Measurements from ENCODE around the gene NFYC. TPM values are rescaled to one million over a fixed set of nuclear protein-coding genes. Genes with fewer than 3 reads are reported as not detected.

NFYC gene
- total and polyA plus RNA-seq, 4 experiments from 2014 or later: 47.7 to 73.6 (median 68.8) TPM

GRCh38 chr1:40664167-40664537 lies 27.4 kb upstream of the NFYC start:
- Mint-ChIP-seq H3K4me1 (peaks cover 4 to 41% (median 14%) of the 10 kb centered on the region in 4 donors), H3K27me3 (no peaks in the 10 kb centered on the region), H3K9me3 (no peaks in the 10 kb centered on the region), H3K27ac (peak overlapping the region in 1 of 7 donors; percentile 24), H3K4me3 (peak overlapping the region; percentile 62 to 87 (median 82)), H3K36me3 (no peaks in the 10 kb centered on the region)
- ChIA-PET POLR2A (ENCODE audit: partially characterized antibody) (interaction anchor here (3.6 kb wide), 1 partner anchor 28 kb away, joined by 28 read pairs; the partner anchor contains the start of gene NFYC), CTCF (ENCODE audit: partially characterized antibody) (interaction anchor here (0.5 to 2.6 kb wide), 3 partner anchors 51 to 495 kb away, joined by 3 to 7 read pairs (median 3); no protein-coding TSS in a partner anchor)
- no peak for DNase-seq
- peaks cover 20% of the 10 kb centered on the region for H3K4me1 ChIP-seq (ENCODE audit: insufficient read depth, low read length)
- H3K36me3 ChIP-seq (ENCODE audit: insufficient read depth, low read length): no peaks in the 10 kb centered on the region
- H3K9me3 ChIP-seq (ENCODE audit: control insufficient read depth in 1 of 2, low read length in 2 of 2): no peaks in the 10 kb centered on the region
- H3K27ac ChIP-seq (ENCODE audit: low read depth, low read length): no peak overlapping the region
- H3K27me3 ChIP-seq (ENCODE audit: insufficient read depth, low read length): no peaks in the 10 kb centered on the region
- intact Hi-C loops (cut with micrococcal nuclease): no loop called here
- no peak overlapping the region for H3K4me3 ChIP-seq (ENCODE audit: low read length in 2 of 2)

GRCh38 chr1:40664791-40665190 lies 26.7 kb upstream of the NFYC start:
- Histone ChIP-seq H3K4me1 (ENCODE audit: insufficient read depth, low read length) (peaks cover 21% of the 10 kb centered on the region), H3K9me3 (ENCODE audit: control insufficient read depth in 1 of 2, low read length in 2 of 2) (no peaks in the 10 kb centered on the region), H3K27ac (ENCODE audit: low read depth, low read length) (no peak overlapping the region), H3K4me3 (ENCODE audit: low read length in 2 of 2) (peak overlapping the region in 1 of 2 donors; percentile 23), H3K36me3 (ENCODE audit: insufficient read depth, low read length) (no peaks in the 10 kb centered on the region), H3K27me3 (ENCODE audit: insufficient read depth, low read length) (no peaks in the 10 kb centered on the region)
- intact Hi-C loops (cut with micrococcal nuclease): loop anchor here (1.0 to 5.0 kb wide), 3 partner anchors 27 to 198 kb away; partner anchors contain the start of genes CITED4 and NFYC
- Mint-ChIP-seq H3K4me3 (peak overlapping the region; percentile 71 to 87 (median 82)), H3K27me3 (no peaks in the 10 kb centered on the region), H3K27ac (peak overlapping the region in 4 of 7 donors; percentile 24 to 48 (median 40)), H3K36me3 (no peaks in the 10 kb centered on the region), H3K9me3 (no peaks in the 10 kb centered on the region), H3K4me1 (peaks cover 4 to 41% (median 15%) of the 10 kb centered on the region in 4 donors)
- no peak for DNase-seq
- POLR2A ChIA-PET (ENCODE audit: partially characterized antibody): interaction anchor here (3.6 kb wide), 1 partner anchor 27 kb away, joined by 28 read pairs; the partner anchor contains the start of gene NFYC
- CTCF ChIA-PET (ENCODE audit: partially characterized antibody): interaction anchor here (1.0 to 2.6 kb wide), 3 partner anchors 26 to 110 kb away, joined by 3 to 10 read pairs (median 7); partner anchors contain the start of gene NFYC

- H3K36me3 Mint-ChIP-seq: no peaks in the 10 kb centered on the region
- H3K9me3 ChIP-seq (ENCODE audit: control insufficient read depth in 1 of 2, low read length in 2 of 2): no peaks in the 10 kb centered on the region
- H3K4me3 Mint-ChIP-seq: peak within 1 kb of the TSS; percentile 84 to 96 (median 88)
- peak within 1 kb of the TSS; percentile 23 for H3K4me3 ChIP-seq (ENCODE audit: low read length in 2 of 2)
- intact Hi-C loops (cut with micrococcal nuclease): loop anchor here (1.0 to 5.0 kb wide), 3 partner anchors 26 to 197 kb away; partner anchors contain the start of genes CITED4 and NFYC
- H3K27me3 ChIP-seq (ENCODE audit: insufficient read depth, low read length): no peaks in the 10 kb centered on the region
- no peaks in the 10 kb centered on the region for H3K27me3 Mint-ChIP-seq
- H3K4me1 Mint-ChIP-seq: peaks cover 4 to 41% (median 16%) of the 10 kb centered on the region in 4 donors
- H3K9me3 Mint-ChIP-seq: no peaks in the 10 kb centered on the region
- H3K36me3 ChIP-seq (ENCODE audit: insufficient read depth, low read length): no peaks in the 10 kb centered on the region
- POLR2A ChIA-PET (ENCODE audit: partially characterized antibody): interaction anchor here (0.7 to 3.6 kb wide), 2 partner anchors 26 to 28 kb away, joined by 3 to 28 read pairs; partner anchors contain the start of gene NFYC
- DNase-seq: peak; percentile 71 to 84 (median 75)
- peak within 1 kb of the TSS in 6 of 7 donors; percentile 68 to 88 (median 85) for H3K27ac Mint-ChIP-seq
- CTCF ChIA-PET (ENCODE audit: partially characterized antibody): interaction anchor here (2.6 kb wide), 1 partner anchor 25 kb away, joined by 10 read pairs; the partner anchor contains the start of gene NFYC
- no peak within 1 kb of the TSS for H3K27ac ChIP-seq (ENCODE audit: low read depth, low read length)
- H3K4me1 ChIP-seq (ENCODE audit: insufficient read depth, low read length): peaks cover 21% of the 10 kb centered on the region
Observed at GRCh38 chr1:40665335-40666171, 26.0 kb upstream of the NFYC start, which contains the start of gene RIMS3. Gene RIMS3, minus strand, starts transcription at chr1:40665682. Its CDS starts 23,757 bp downstream, at chr1:40641925.

GRCh38 chr1:40668769-40669525 lies 22.6 kb upstream of the NFYC start:
- intact Hi-C loops (cut with micrococcal nuclease): loop anchor here (2.0 to 5.0 kb wide), 2 partner anchors 42 to 524 kb away; no protein-coding TSS in a partner anchor

GRCh38 chr1:40673452-40673851 lies 18.1 kb upstream of the NFYC start:
- Mint-ChIP-seq H3K36me3 (no peaks in the 10 kb centered on the region), H3K27me3 (peaks cover 1 to 3% of the 10 kb centered on the region in 2 donors), H3K9me3 (no peaks in the 10 kb centered on the region), H3K4me1 (peaks cover 0 to 8% (median 3%) of the 10 kb centered on the region in 4 donors), H3K4me3 (no peak overlapping the region), H3K27ac (no peak overlapping the region)
- no peaks in the 10 kb centered on the region for H3K36me3 ChIP-seq (ENCODE audit: insufficient read depth, low read length)
- H3K27me3 ChIP-seq (ENCODE audit: insufficient read depth, low read length): no peaks in the 10 kb centered on the region
- ChIA-PET POLR2A (ENCODE audit: partially characterized antibody) (no interaction called here), CTCF (ENCODE audit: partially characterized antibody) (interaction anchor here (1.8 kb wide), 1 partner anchor 279 kb away, joined by 4 read pairs; no protein-coding TSS in a partner anchor)
- intact Hi-C loops (cut with micrococcal nuclease): no loop called here
- no peak overlapping the region for H3K4me3 ChIP-seq (ENCODE audit: low read length in 2 of 2)
- H3K27ac ChIP-seq (ENCODE audit: low read depth, low read length): no peak overlapping the region
- peaks cover 7% of the 10 kb centered on the region for H3K4me1 ChIP-seq (ENCODE audit: insufficient read depth, low read length)
- no peaks in the 10 kb centered on the region for H3K9me3 ChIP-seq (ENCODE audit: control insufficient read depth in 1 of 2, low read length in 2 of 2)
- no peak for DNase-seq

More at GRCh38 chr1:40668769-40669525, 22.6 kb upstream of the NFYC start:
- Histone ChIP-seq H3K27me3 (ENCODE audit: insufficient read depth, low read length) (no peaks in the 10 kb centered on the region), H3K4me1 (ENCODE audit: insufficient read depth, low read length) (peaks cover 21% of the 10 kb centered on the region), H3K27ac (ENCODE audit: low read depth, low read length) (no peak overlapping the region), H3K36me3 (ENCODE audit: insufficient read depth, low read length) (no peaks in the 10 kb centered on the region), H3K4me3 (ENCODE audit: low read length in 2 of 2) (peak overlapping the region in 1 of 2 donors; percentile 38), H3K9me3 (ENCODE audit: control insufficient read depth in 1 of 2, low read length in 2 of 2) (no peaks in the 10 kb centered on the region)
- no peaks in the 10 kb centered on the region for H3K9me3 Mint-ChIP-seq
- H3K27ac Mint-ChIP-seq: no peak overlapping the region
- H3K27me3 Mint-ChIP-seq: no peaks in the 10 kb centered on the region
- peak; percentile 73 to 78 (median 76) for DNase-seq
- ChIA-PET POLR2A (ENCODE audit: partially characterized antibody) (interaction anchor here (2.7 kb wide), 1 partner anchor 22 kb away, joined by 16 read pairs; the partner anchor contains the start of gene NFYC), CTCF (ENCODE audit: partially characterized antibody) (interaction anchor here (0.6 to 3.5 kb wide), 29 partner anchors 9 to 1725 kb away, joined by 3 to 24 read pairs (median 4); partner anchors contain the start of gene NFYC)
- no peaks in the 10 kb centered on the region for H3K36me3 Mint-ChIP-seq
- peaks cover 4 to 28% (median 13%) of the 10 kb centered on the region in 4 donors for H3K4me1 Mint-ChIP-seq
- H3K4me3 Mint-ChIP-seq: peak overlapping the region in 6 of 8 donors; percentile 10 to 78 (median 53)

GRCh38 chr1:40676501-40676900 lies 15.0 kb upstream of the NFYC start:
- Histone ChIP-seq H3K4me1 (ENCODE audit: insufficient read depth, low read length) (no peaks in the 10 kb centered on the region), H3K27ac (ENCODE audit: low read depth, low read length) (no peak overlapping the region), H3K4me3 (ENCODE audit: low read length in 2 of 2) (no peak overlapping the region), H3K27me3 (ENCODE audit: insufficient read depth, low read length) (no peaks in the 10 kb centered on the region), H3K9me3 (ENCODE audit: control insufficient read depth in 1 of 2, low read length in 2 of 2) (no peaks in the 10 kb centered on the region), H3K36me3 (ENCODE audit: insufficient read depth, low read length) (no peaks in the 10 kb centered on the region)
- Mint-ChIP-seq H3K27ac (no peak overlapping the region), H3K4me3 (no peak overlapping the region), H3K9me3 (no peaks in the 10 kb centered on the region), H3K27me3 (peaks cover 1 to 3% of the 10 kb centered on the region in 2 donors), H3K36me3 (no peaks in the 10 kb centered on the region), H3K4me1 (no peaks in the 10 kb centered on the region)
- DNase-seq: no peak
- CTCF ChIA-PET (ENCODE audit: partially characterized antibody): no interaction called here
- POLR2A ChIA-PET (ENCODE audit: partially characterized antibody): no interaction called here
- intact Hi-C loops (cut with micrococcal nuclease): no loop called here
